ENCODE data around the gene ZNF214. TPM values are rescaled to one million over a fixed set of nuclear protein-coding genes. Genes with fewer than 3 reads are reported as not detected.

ZNF214 gene
- 1 to 10 TPM in 3 of 4 donors, under 1 TPM in 1; 0.57 to 2.0 (median 1.3) TPM for total RNA-seq

DNA sequence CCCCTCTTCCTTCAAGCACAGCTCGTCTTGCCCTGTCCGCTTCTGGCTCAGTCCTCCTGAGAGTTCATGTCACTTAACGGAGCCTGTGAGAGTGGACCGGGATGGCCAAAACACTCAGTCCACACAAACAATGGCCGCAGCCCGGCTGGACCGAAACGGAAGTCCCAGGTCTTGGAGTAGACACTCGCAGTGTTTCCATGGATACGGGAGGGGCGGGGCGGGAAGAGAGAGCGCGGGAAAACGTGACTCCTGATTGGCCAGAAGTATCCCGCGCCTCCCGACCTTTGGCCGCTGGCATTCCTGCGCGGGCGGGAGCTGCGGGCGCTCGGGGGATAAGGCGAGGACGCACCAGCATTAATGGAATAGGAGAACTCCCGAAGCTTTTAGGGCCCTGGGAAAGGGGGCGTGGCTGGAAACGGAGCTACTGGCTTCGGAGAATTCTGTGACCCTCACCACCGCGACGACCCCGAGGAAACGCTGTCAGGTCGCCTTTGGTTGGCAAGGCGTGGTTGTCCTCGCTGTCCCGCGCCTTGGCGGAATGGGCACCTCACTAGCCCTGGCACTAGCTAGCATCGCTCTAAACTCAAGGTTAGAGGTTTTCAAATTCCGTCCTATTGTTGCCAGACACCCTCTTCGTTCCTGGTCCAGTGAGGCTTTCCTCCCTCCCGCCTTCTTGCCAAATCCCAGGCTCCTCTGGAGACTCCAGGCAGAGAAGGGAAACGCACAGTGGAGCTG, at the start of gene ZNF214, which contains the start of gene NLRP14:
TSS of gene ZNF214 (minus strand) at position 164 of the 735 bp plus-strand sequence. CDS start 17,511 bp downstream, outside the sequence.
TSS of gene NLRP14 (plus strand) at position 297 of the 735 bp plus-strand sequence. CDS start 18,108 bp downstream, outside the sequence.
- TF ChIP-seq, protein P1, sequence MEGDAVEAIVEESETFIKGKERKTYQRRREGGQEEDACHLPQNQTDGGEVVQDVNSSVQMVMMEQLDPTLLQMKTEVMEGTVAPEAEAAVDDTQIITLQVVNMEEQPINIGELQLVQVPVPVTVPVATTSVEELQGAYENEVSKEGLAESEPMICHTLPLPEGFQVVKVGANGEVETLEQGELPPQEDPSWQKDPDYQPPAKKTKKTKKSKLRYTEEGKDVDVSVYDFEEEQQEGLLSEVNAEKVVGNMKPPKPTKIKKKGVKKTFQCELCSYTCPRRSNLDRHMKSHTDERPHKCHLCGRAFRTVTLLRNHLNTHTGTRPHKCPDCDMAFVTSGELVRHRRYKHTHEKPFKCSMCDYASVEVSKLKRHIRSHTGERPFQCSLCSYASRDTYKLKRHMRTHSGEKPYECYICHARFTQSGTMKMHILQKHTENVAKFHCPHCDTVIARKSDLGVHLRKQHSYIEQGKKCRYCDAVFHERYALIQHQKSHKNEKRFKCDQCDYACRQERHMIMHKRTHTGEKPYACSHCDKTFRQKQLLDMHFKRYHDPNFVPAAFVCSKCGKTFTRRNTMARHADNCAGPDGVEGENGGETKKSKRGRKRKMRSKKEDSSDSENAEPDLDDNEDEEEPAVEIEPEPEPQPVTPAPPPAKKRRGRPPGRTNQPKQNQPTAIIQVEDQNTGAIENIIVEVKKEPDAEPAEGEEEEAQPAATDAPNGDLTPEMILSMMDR (IDR thresholded peaks at IDR 0.05; ENCODE audit: low read depth): no peak

- TF ChIP-seq, protein P1 (IDR thresholded peaks at IDR 0.05; ENCODE audit: low read depth): no peak
Measured at GRCh38 chr11:7062534-7062933, 42.4 kb upstream of the ZNF214 start.

DNA sequence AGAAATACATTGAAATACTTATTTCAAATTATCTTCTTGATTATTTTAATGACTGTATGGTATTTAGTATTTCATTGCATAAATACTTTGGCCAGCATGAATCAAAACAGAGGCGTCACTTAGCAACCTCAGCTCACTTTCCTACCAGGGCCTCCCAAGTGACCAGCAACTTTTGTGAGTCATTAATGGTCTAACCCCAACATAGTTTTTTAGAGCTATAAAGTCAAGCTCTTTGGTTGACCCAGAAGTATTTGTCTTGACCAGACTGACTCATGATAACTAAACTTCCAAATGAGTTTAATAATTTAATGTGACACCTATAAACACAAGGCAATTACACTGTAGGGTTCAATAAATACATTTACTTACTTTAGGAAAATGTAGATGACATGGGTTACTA, 40.7 kb upstream of the ZNF214 start:
- TF ChIP-seq, protein P1 (IDR thresholded peaks at IDR 0.05; ENCODE audit: low read depth): no peak

GRCh38 chr11:7057641-7058040, 37.5 kb upstream of the ZNF214 start:
- TF ChIP-seq, protein P1 (IDR thresholded peaks at IDR 0.05; ENCODE audit: low read depth): no peak

DNA sequence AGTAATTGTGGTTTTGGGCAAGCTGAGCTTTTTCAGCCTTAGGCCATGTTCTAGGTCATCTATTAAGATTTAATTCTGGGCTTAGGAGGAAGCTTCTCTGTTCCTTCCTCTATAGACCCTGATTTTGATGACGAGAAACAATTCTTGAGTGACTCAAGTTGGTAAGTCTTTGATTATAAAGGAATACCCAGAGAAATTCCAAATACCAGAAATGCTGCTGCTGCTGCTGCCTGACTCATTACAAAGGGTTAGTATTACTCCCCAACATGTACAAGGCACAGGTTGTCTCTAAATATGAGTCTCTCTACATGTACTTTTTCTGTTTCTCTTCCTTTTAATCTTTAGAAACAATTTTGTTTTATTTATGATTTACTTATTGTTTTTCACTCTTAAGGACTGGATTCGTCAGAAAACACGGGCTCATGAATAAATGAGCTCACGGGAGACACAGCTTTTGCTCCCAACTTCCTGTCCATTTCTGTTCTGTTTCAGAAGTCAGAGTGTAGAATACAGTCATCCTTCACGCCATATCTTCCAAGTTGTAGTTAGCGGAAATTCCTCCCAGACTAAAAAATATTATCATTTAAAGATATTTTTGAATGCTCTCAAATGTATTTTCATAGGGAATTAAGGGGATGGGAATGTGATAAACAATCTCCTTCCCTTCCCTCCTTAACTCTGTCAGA, 36.8 kb upstream of the ZNF214 start:
- TF ChIP-seq, protein P1 (IDR thresholded peaks at IDR 0.05; ENCODE audit: low read depth): no peak

- TF ChIP-seq, protein P1 (IDR thresholded peaks at IDR 0.05; ENCODE audit: low read depth): no peak
Measured at GRCh38 chr11:7050191-7050590, 30.0 kb upstream of the ZNF214 start.

GRCh38 chr11:7046474-7047175, 26.5 kb upstream of the ZNF214 start:
- TF ChIP-seq, protein P1 (IDR thresholded peaks at IDR 0.05; ENCODE audit: low read depth): no peak

Data from subcutaneous adipose tissue (tissue), 4 donors.